Measurements from ENCODE around the gene PRPF6. TPM values are rescaled to one million over a fixed set of nuclear protein-coding genes. Genes with fewer than 3 reads are reported as not detected.

Gene PRPF6
- total and polyA plus RNA-seq, 2 of the 13 experiments (the other 11 are each of a cell fraction or from before 2014, with no cell fraction given), result 63.7 to 101 TPM

- TF ChIP-seq, protein P1, sequence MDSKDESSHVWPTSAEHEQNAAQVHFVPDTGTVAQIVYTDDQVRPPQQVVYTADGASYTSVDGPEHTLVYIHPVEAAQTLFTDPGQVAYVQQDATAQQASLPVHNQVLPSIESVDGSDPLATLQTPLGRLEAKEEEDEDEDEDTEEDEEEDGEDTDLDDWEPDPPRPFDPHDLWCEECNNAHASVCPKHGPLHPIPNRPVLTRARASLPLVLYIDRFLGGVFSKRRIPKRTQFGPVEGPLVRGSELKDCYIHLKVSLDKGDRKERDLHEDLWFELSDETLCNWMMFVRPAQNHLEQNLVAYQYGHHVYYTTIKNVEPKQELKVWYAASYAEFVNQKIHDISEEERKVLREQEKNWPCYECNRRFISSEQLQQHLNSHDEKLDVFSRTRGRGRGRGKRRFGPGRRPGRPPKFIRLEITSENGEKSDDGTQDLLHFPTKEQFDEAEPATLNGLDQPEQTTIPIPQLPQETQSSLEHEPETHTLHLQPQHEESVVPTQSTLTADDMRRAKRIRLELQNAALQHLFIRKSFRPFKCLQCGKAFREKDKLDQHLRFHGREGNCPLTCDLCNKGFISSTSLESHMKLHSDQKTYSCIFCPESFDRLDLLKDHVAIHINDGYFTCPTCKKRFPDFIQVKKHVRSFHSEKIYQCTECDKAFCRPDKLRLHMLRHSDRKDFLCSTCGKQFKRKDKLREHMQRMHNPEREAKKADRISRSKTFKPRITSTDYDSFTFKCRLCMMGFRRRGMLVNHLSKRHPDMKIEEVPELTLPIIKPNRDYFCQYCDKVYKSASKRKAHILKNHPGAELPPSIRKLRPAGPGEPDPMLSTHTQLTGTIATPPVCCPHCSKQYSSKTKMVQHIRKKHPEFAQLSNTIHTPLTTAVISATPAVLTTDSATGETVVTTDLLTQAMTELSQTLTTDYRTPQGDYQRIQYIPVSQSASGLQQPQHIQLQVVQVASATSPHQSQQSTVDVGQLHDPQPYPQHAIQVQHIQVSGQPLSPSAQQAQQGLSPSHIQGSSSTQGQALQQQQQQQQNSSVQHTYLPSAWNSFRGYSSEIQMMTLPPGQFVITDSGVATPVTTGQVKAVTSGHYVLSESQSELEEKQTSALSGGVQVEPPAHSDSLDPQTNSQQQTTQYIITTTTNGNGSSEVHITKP (CRISPR knock-in tag; IDR thresholded peaks at IDR 0.05; ENCODE audit: low read depth), result no peak
- TF ChIP-seq ZNF768 (CRISPR knock-in tag; IDR thresholded peaks at IDR 0.05), result peak; percentile 33; the same call in 1 of the 2 replicates
- no peak for TF ChIP-seq FOXK1 (CRISPR knock-in tag; IDR thresholded peaks at IDR 0.05; ENCODE audit: borderline replicate concordance, low read depth)
- TF ChIP-seq GFI1 (CRISPR knock-in tag; IDR thresholded peaks at IDR 0.05; ENCODE audit: borderline replicate concordance), result no peak
- TF ChIP-seq PHF8 (CRISPR knock-in tag; IDR thresholded peaks at IDR 0.05), result peak; percentile 38; the same call in 1 of the 2 replicates
- peak; percentile 19 for TF ChIP-seq SRSF4 (IDR thresholded peaks at IDR 0.05; ENCODE audit: low read depth, low read length, poor library complexity, severe bottlenecking)
- no peak for TF ChIP-seq REL (CRISPR knock-in tag; conservative IDR thresholded peaks at IDR 0.05)
- TF ChIP-seq, protein P2, sequence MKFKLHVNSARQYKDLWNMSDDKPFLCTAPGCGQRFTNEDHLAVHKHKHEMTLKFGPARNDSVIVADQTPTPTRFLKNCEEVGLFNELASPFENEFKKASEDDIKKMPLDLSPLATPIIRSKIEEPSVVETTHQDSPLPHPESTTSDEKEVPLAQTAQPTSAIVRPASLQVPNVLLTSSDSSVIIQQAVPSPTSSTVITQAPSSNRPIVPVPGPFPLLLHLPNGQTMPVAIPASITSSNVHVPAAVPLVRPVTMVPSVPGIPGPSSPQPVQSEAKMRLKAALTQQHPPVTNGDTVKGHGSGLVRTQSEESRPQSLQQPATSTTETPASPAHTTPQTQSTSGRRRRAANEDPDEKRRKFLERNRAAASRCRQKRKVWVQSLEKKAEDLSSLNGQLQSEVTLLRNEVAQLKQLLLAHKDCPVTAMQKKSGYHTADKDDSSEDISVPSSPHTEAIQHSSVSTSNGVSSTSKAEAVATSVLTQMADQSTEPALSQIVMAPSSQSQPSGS (CRISPR knock-in tag; IDR thresholded peaks at IDR 0.05), result no peak
- TF ChIP-seq SYNCRIP (IDR thresholded peaks at IDR 0.05; ENCODE audit: insufficient read depth, low read depth, low read length), result no peak
- TF ChIP-seq ZNF414 (CRISPR knock-in tag; IDR thresholded peaks at IDR 0.05), result no peak
- no peak for TF ChIP-seq ZBTB49 (CRISPR knock-in tag; IDR thresholded peaks at IDR 0.05; ENCODE audit: borderline replicate concordance)
- no peak for TF ChIP-seq ZNF333 (CRISPR knock-in tag; IDR thresholded peaks at IDR 0.05; ENCODE audit: borderline replicate concordance)
- peak; percentile 79 for TF ChIP-seq AGO1 (IDR thresholded peaks at IDR 0.05; ENCODE audit: low read depth, low read length, poor library complexity, severe bottlenecking)
- no peak for TF ChIP-seq ZNF180 (CRISPR knock-in tag; IDR thresholded peaks at IDR 0.05; ENCODE audit: borderline replicate concordance, low read depth)
- no peak for TF ChIP-seq CBX2 (IDR thresholded peaks at IDR 0.05; ENCODE audit: low read depth, low read length)
- no peak for TF ChIP-seq CBX2 (CRISPR knock-in tag; IDR thresholded peaks at IDR 0.05; ENCODE audit: low read depth)
- TF ChIP-seq ZNF230 (CRISPR knock-in tag; IDR thresholded peaks at IDR 0.05), result 0 out of 2 replicates have a peak, but pooled peaks have one; percentile 22
- TF ChIP-seq RAD51 (IDR thresholded peaks at IDR 0.05; ENCODE audit: borderline replicate concordance), result no peak
- no peak for TF ChIP-seq SOX5 (CRISPR knock-in tag; IDR thresholded peaks at IDR 0.05; ENCODE audit: borderline replicate concordance)
- TF ChIP-seq ZNF749 (CRISPR knock-in tag; IDR thresholded peaks at IDR 0.05; ENCODE audit: borderline replicate concordance), result no peak
- no peak for TF ChIP-seq FOXC1 (CRISPR knock-in tag; IDR thresholded peaks at IDR 0.05; ENCODE audit: borderline replicate concordance)
Observed at GRCh38 chr20:63939061-63939935, 41.6 kb upstream of the PRPF6 start (continued).

All from HepG2 (cell line).